Dedifferentiated amniotic fluid mesenchymal stem cell (primary cell): Measurements from ENCODE around the gene HAPLN3.
"Not testable (repeated sequence)": the region's sequence is repeated elsewhere in the genome, so short reads cannot be mapped to it uniquely, and the experiment has no call there.

Experiments
- DNase-seq: peaks from one replicate; pipeline ENCODE4 v3.0.0-alpha.2; 2016; ENCODE audit errors: extremely low spot score

HAPLN3 gene

GRCh38 chr15:88894819-88895767 lies at the start of gene HAPLN3:
Gene HAPLN3 (minus strand): TSS chr15:88895544. CDS start chr15:88887298, 8,246 bp downstream.
- DNase-seq: no peak

GRCh38 chr15:88940110-88940675 lies 44.8 kb upstream of the HAPLN3 start:
- no peak for DNase-seq

- no peak for DNase-seq
Observed at GRCh38 chr15:88939486-88939806, 44.1 kb upstream of the HAPLN3 start.

- DNase-seq: no peak
Observed at GRCh38 chr15:88938802-88939485, 43.6 kb upstream of the HAPLN3 start.

- DNase-seq: not testable (repeated sequence)
Observed at GRCh38 chr15:88934449-88934848, 39.1 kb upstream of the HAPLN3 start.

- no peak for DNase-seq
Observed at GRCh38 chr15:88932875-88933330, 37.6 kb upstream of the HAPLN3 start.

GRCh38 chr15:88932271-88932874 lies 37.0 kb upstream of the HAPLN3 start:
- no peak for DNase-seq

- DNase-seq: no peak
Observed at GRCh38 chr15:88930579-88930978, 35.2 kb upstream of the HAPLN3 start.

- DNase-seq: not testable (repeated sequence)
Observed at GRCh38 chr15:88929358-88930098, 34.2 kb upstream of the HAPLN3 start.

GRCh38 chr15:88928192-88928591 lies 32.8 kb upstream of the HAPLN3 start:
- DNase-seq: not testable (repeated sequence)

GRCh38 chr15:88925648-88926047 lies 30.3 kb upstream of the HAPLN3 start:
- DNase-seq: not testable (repeated sequence)

GRCh38 chr15:88920892-88921435 lies 25.6 kb upstream of the HAPLN3 start:
- peak; percentile 39 for DNase-seq

- DNase-seq: no peak
Observed at GRCh38 chr15:88920186-88920891, 25.0 kb upstream of the HAPLN3 start.

GRCh38 chr15:88918738-88919137 lies 23.4 kb upstream of the HAPLN3 start:
- DNase-seq: peak; percentile 90

- no peak for DNase-seq
Observed at GRCh38 chr15:88917760-88918159, 22.4 kb upstream of the HAPLN3 start.

GRCh38 chr15:88915354-88915753 lies 20.0 kb upstream of the HAPLN3 start:
- no peak for DNase-seq

- no peak for DNase-seq
Observed at GRCh38 chr15:88913850-88914169, 18.5 kb upstream of the HAPLN3 start.

GRCh38 chr15:88913017-88913849 lies 17.9 kb upstream of the HAPLN3 start, which contains the start of gene MFGE8:
Gene MFGE8 (minus strand): TSS chr15:88913379. CDS start chr15:88913319, 60 bp downstream.
- DNase-seq: peak; percentile 31

GRCh38 chr15:88912500-88912921 lies 17.2 kb upstream of the HAPLN3 start:
- DNase-seq: no peak

GRCh38 chr15:88911766-88912118 lies 16.4 kb upstream of the HAPLN3 start:
- DNase-seq: no peak
